ENCODE data around the gene GAMT.

The GAMT gene

GRCh38 chr19:1394252-1395193 lies 6.8 kb downstream of the GAMT start:
- ChIA-PET POLR2A (no interaction called here), CTCF (interaction anchor here (1.1 to 1.3 kb wide), 2 partner anchors 9 to 114 kb away, joined by 3 to 4 read pairs; no protein-coding TSS in a partner anchor)
- no peak for DNase-seq (ENCODE audit: low read depth, low spot score)
- TF ChIP-seq CTCF (IDR thresholded peaks at IDR 0.05; ENCODE audit: insufficient read depth, low read length, missing control alignments): no peak
- H3K4me3 ChIP-seq (ENCODE audit: low read depth, low read length): no peak overlapping the region

- DNase-seq (ENCODE audit: low read depth, low spot score): no peak
- no peak overlapping the region for H3K4me3 ChIP-seq (ENCODE audit: low read depth, low read length)
- no peak for TF ChIP-seq CTCF (IDR thresholded peaks at IDR 0.05; ENCODE audit: insufficient read depth, low read length, missing control alignments)
- ChIA-PET POLR2A (no interaction called here), CTCF (interaction anchor here (1.3 kb wide), 1 partner anchor 9 kb away, joined by 4 read pairs; no protein-coding TSS in a partner anchor)
These were observed 7.5 kb downstream of the GAMT start for GRCh38 chr19:1393841-1394240.

GRCh38 chr19:1392939-1393530 lies 8.3 kb downstream of the GAMT start:
- TF ChIP-seq CTCF (IDR thresholded peaks at IDR 0.05; ENCODE audit: insufficient read depth, low read length, missing control alignments): no peak
- no peak for DNase-seq (ENCODE audit: low read depth, low spot score)
- ChIA-PET POLR2A (no interaction called here), CTCF (no interaction called here)
- H3K4me3 ChIP-seq (ENCODE audit: low read depth, low read length): no peak overlapping the region

GRCh38 chr19:1392407-1392806 lies 8.9 kb downstream of the GAMT start:
- no peak for DNase-seq (ENCODE audit: low read depth, low spot score)
- POLR2A ChIA-PET: no interaction called here
- no peak overlapping the region for H3K4me3 ChIP-seq (ENCODE audit: low read depth, low read length)
- CTCF ChIA-PET: no interaction called here
- no peak for TF ChIP-seq CTCF (IDR thresholded peaks at IDR 0.05; ENCODE audit: insufficient read depth, low read length, missing control alignments)

GRCh38 chr19:1390890-1391423 lies 10.4 kb downstream of the GAMT start:
- no peak for DNase-seq (ENCODE audit: low read depth, low spot score)
- no peak for TF ChIP-seq CTCF (IDR thresholded peaks at IDR 0.05; ENCODE audit: insufficient read depth, low read length, missing control alignments)
- ChIA-PET POLR2A (no interaction called here), CTCF (interaction anchor here (0.7 kb wide), 1 partner anchor 24 kb away, joined by 3 read pairs; no protein-coding TSS in a partner anchor)
- H3K4me3 ChIP-seq (ENCODE audit: low read depth, low read length): no peak overlapping the region

All from AG04449 (cell line).